Osteocyte (in vitro differentiated cells): ENCODE data around the gene MIEF1. TPM values are rescaled to one million over a fixed set of nuclear protein-coding genes. Genes with fewer than 3 reads are reported as not detected.

ENCODE experiments used
- DNase-seq: peaks from one replicate; pipeline ENCODE4 v3.0.0; 2021; ENCODE audit warnings: mixed read lengths; ENCODE audit not compliant: unreplicated experiment; ENCODE audit errors: extremely low spot score
- H3K27ac Mint-ChIP-seq: one replicate; pipeline ENCODE4 v1.8.0; 2021; ENCODE audit warnings: mild to moderate bottlenecking, mixed read lengths; ENCODE audit not compliant: unreplicated experiment
- H3K27me3 Mint-ChIP-seq: one replicate; pipeline ENCODE4 v1.8.0; 2021; ENCODE audit warnings: mixed read lengths; ENCODE audit not compliant: unreplicated experiment
- H3K36me3 Mint-ChIP-seq: one replicate; pipeline ENCODE4 v1.8.0; 2021; ENCODE audit warnings: mixed read lengths; ENCODE audit not compliant: unreplicated experiment
- H3K4me1 Mint-ChIP-seq: one replicate; pipeline ENCODE4 v1.8.0; 2021; ENCODE audit warnings: mixed read lengths; ENCODE audit not compliant: unreplicated experiment
- H3K4me3 Mint-ChIP-seq: one replicate; pipeline ENCODE4 v1.8.0; 2021; ENCODE audit warnings: mild to moderate bottlenecking, moderate library complexity, mixed read lengths; ENCODE audit not compliant: unreplicated experiment
- H3K9me3 Mint-ChIP-seq: one replicate; pipeline ENCODE4 v1.8.0; 2021; ENCODE audit warnings: mixed read lengths; ENCODE audit not compliant: unreplicated experiment
- total RNA-seq: library from RNA; stranded (reverse); gene quantifications from 2 replicates; pipeline ENCODE4 v1.2.1, GENCODE V29; 2021
- TF ChIP-seq, protein P1 (sequence below): fragments of 200-600 bp; sonication (generic); IDR thresholded peaks from 2 replicates; pipeline ENCODE4 v1.5.0; 2021; ENCODE audit warnings: antibody characterized with exemption, mild to moderate bottlenecking, moderate library complexity

The MIEF1 gene
- total RNA-seq, 1 donor from 2014 or later, result 25.8 TPM

DNA sequence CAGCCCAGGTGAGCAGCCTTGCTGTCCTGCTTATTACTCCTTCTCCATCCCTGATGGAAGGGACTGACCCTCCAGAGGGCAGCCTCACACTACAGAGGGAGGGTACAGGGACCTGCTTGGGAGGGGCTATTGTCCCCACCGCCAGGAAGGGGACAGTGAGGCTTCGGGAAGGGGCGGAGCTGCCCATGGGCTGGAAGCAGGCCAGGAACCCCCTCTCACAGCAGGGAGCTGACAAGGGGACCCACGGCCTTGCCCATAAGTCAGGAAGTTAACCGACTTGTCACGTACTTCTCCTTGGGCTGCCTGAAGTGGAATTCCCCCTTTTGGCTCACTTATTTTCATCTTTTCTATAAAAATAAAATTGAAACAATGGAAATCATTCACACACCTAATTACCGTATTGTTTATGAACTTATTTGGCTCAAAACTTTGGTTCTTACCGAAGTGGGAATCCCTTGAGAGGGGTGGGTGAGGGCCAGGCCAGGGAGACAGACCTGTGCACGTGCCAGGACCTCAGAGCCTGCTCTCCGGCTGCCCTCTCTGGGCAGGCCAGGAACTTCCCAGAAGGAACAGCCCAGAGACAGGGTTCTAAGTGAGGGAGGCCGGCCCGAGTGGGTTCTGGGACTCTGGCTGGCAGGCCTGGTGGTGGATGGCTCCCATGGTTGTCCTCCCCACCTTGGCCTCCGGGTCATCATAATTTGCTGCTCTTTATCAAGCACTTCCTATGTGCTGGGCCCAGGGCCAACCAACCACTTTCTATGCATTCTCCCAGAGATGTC, 39.5 kb upstream of the MIEF1 start:
- Mint-ChIP-seq H3K27me3 (no peaks in the 10 kb centered on the region), H3K4me3 (no peak overlapping the region), H3K4me1 (peaks cover 58% of the 10 kb centered on the region), H3K9me3 (no peaks in the 10 kb centered on the region), H3K36me3 (no peaks in the 10 kb centered on the region), H3K27ac (no peak overlapping the region)
- TF ChIP-seq, protein P1, sequence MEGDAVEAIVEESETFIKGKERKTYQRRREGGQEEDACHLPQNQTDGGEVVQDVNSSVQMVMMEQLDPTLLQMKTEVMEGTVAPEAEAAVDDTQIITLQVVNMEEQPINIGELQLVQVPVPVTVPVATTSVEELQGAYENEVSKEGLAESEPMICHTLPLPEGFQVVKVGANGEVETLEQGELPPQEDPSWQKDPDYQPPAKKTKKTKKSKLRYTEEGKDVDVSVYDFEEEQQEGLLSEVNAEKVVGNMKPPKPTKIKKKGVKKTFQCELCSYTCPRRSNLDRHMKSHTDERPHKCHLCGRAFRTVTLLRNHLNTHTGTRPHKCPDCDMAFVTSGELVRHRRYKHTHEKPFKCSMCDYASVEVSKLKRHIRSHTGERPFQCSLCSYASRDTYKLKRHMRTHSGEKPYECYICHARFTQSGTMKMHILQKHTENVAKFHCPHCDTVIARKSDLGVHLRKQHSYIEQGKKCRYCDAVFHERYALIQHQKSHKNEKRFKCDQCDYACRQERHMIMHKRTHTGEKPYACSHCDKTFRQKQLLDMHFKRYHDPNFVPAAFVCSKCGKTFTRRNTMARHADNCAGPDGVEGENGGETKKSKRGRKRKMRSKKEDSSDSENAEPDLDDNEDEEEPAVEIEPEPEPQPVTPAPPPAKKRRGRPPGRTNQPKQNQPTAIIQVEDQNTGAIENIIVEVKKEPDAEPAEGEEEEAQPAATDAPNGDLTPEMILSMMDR, result peak; percentile 21
- DNase-seq, result no peak

DNA sequence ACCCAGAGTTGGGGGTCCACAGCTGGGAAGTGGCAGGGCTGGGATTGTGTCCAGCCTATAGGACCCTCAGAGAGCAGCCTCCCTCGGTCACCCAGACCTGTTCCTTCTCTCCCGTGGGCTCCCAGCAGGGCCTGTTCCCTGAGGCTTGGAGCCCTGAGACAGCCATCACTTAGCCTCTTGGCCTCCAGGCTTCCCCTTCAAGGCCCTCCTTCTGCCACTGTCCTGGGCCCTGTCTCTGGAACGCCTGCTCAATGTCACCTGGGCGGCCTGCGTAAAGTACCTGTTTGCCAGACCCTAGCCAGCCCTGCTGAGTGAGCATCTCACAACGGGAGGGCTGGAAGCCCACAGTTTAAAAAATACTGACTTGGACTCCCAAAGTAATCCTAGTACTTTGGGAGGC, 38.8 kb upstream of the MIEF1 start:
- DNase-seq, result no peak
- no peak overlapping the region for H3K4me3 Mint-ChIP-seq
- no peaks in the 10 kb centered on the region for H3K9me3 Mint-ChIP-seq
- no peaks in the 10 kb centered on the region for H3K27me3 Mint-ChIP-seq
- peak overlapping the region; percentile 50 for H3K27ac Mint-ChIP-seq
- no peaks in the 10 kb centered on the region for H3K36me3 Mint-ChIP-seq
- TF ChIP-seq, protein P1, result no peak
- peaks cover 55% of the 10 kb centered on the region for H3K4me1 Mint-ChIP-seq

DNA sequence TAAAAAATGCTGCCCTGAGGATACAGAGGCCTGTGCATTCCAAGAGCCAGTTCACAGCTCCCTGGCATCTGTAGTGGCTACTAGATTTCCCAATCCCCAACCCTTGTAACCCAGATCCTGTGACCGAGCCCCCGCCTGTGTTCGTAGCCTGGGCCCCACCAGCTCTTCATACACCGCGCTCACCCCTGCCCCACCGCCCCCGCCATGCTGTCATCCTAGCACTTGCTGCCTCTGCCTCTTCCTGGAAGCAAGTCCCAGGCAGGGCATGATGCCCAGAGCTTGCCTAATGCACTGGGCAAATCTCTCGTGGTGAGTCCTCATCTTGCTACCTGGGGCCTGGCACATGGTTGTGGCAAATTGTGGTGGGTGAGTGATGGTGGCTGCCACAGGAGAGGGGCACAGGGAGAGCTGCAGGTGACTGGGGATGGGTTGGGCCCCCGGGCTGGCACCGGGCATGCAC, 38.1 kb upstream of the MIEF1 start:
- no peaks in the 10 kb centered on the region for H3K9me3 Mint-ChIP-seq
- H3K4me3 Mint-ChIP-seq, result no peak overlapping the region
- peak overlapping the region; percentile 50 for H3K27ac Mint-ChIP-seq
- TF ChIP-seq, protein P1, result no peak
- H3K36me3 Mint-ChIP-seq, result no peaks in the 10 kb centered on the region
- H3K27me3 Mint-ChIP-seq, result no peaks in the 10 kb centered on the region
- peaks cover 53% of the 10 kb centered on the region for H3K4me1 Mint-ChIP-seq
- DNase-seq, result no peak

DNA sequence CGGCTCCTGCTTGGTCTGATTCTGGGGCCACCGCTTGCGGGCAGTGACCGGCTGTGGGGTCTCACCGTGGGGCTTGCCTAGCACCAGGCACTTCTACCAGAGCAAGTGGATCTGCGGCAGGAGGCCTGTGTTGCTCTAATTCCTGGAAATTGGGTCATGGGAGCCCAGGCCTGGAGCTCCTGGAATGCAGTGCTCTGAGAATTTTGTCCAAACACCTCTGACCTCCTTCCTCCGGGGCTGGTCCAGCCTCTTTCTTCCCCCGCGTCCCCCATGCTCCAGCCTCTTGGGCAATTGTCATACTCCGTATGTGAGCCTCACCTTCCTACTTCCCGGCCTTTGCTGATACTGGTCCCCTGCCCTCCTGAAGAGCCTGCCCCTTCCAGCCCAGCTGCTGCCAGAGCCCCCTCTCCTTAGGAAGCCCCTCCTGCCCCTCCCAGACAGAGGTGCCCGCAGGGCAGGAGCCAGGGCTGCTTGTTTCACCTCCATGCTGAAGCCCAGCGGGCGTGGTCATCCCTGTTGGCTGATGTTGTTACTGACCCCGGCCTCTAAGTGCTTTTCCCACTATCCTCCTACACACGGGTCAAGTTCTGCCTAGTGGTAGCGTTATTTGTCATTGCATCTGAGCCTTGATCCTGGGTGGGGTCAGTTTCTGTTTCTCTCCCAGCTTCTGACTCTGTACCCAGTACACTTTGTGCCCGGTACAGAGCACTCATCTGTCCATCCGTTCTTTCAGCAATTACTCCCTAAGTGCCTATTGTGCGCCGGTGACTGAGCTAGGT, 35.7 kb upstream of the MIEF1 start:
- Mint-ChIP-seq H3K36me3 (no peaks in the 10 kb centered on the region), H3K4me1 (peaks cover 70% of the 10 kb centered on the region), H3K27ac (peak overlapping the region; percentile 10), H3K4me3 (no peak overlapping the region), H3K27me3 (no peaks in the 10 kb centered on the region), H3K9me3 (no peaks in the 10 kb centered on the region)
- DNase-seq, result no peak
- TF ChIP-seq, protein P1, result no peak

DNA sequence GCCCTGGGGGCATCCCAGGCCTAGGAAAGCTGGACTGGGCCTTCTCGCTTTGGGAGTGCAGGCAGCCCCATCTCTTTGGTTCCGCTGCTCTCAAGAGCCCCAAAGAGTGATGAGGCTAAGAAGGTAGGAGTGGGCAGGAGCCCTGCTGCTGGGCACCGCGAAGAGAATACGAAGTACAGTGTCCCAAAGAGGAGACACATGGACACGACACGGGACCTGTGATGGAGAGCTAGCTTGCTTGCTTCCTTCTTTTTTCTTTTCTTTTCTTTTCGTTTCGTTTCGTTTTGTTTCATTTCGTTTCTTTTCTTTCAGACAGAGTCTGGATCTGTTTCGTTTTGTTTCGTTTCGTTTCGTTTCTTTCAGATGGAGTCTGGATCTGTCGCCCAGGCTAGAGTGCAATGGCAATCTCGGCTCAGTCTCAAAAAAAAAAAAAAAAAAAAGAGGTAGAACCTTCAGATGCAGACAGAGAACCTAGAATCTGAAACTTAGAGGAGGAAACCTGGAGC, 34.6 kb upstream of the MIEF1 start:
- no peaks in the 10 kb centered on the region for H3K9me3 Mint-ChIP-seq
- peaks cover 73% of the 10 kb centered on the region for H3K4me1 Mint-ChIP-seq
- TF ChIP-seq, protein P1, result no peak
- H3K27me3 Mint-ChIP-seq, result no peaks in the 10 kb centered on the region
- no peaks in the 10 kb centered on the region for H3K36me3 Mint-ChIP-seq
- H3K27ac Mint-ChIP-seq, result no peak overlapping the region
- DNase-seq, result no peak
- no peak overlapping the region for H3K4me3 Mint-ChIP-seq
